ENCODE results near the gene NCBP2. TPM values are rescaled to one million over a fixed set of nuclear protein-coding genes. Genes with fewer than 3 reads are reported as not detected.
A peak's percentile ranks its signal among the peaks of the same experiment; 100 is the strongest.

The NCBP2 gene
- polyA plus RNA-seq, 6 donors from 2014 or later = 35.9 to 75.6 (median 62.9) TPM

GRCh38 chr3:196965112-196965803 lies 22.9 kb upstream of the NCBP2 start:
- no peaks in the 10 kb centered on the region for H3K9me3 Mint-ChIP-seq
- no peak for ATAC-seq (ENCODE audit: low read depth in 2 of 2)
- no peaks in the 10 kb centered on the region for H3K36me3 Mint-ChIP-seq
- H3K27ac Mint-ChIP-seq = no peak overlapping the region
- H3K27me3 Mint-ChIP-seq = no peaks in the 10 kb centered on the region
- peak overlapping the region in 3 of 8 donors; percentile 3 to 35 (median 6) for H3K4me3 Mint-ChIP-seq
- DNase-seq = no peak
- H3K4me1 Mint-ChIP-seq = peaks cover 8 to 38% (median 24%) of the 10 kb centered on the region in 3 donors

- Mint-ChIP-seq H3K27ac (peak overlapping the region in 2 of 6 donors; percentile 29 to 79), H3K9me3 (no peaks in the 10 kb centered on the region), H3K4me3 (no peak overlapping the region), H3K4me1 (peaks cover 8 to 36% (median 16%) of the 10 kb centered on the region in 3 donors), H3K27me3 (no peaks in the 10 kb centered on the region), H3K36me3 (no peaks in the 10 kb centered on the region)
- DNase-seq (no peak), ATAC-seq (ENCODE audit: low read depth in 2 of 2) (no peak)
Measured at GRCh38 chr3:196963631-196963953, 21.3 kb upstream of the NCBP2 start.

- Mint-ChIP-seq H3K27me3 (no peaks in the 10 kb centered on the region), H3K9me3 (no peaks in the 10 kb centered on the region), H3K27ac (peak overlapping the region in 5 of 6 donors; percentile 13 to 96 (median 79)), H3K36me3 (no peaks in the 10 kb centered on the region), H3K4me1 (peaks cover 7 to 35% (median 13%) of the 10 kb centered on the region in 3 donors), H3K4me3 (peak overlapping the region in 5 of 8 donors; percentile 23 to 76 (median 34))
- ATAC-seq (ENCODE audit: low read depth in 2 of 2) (peak in 1 of 2 donors; percentile 56), DNase-seq (no peak)
Measured at GRCh38 chr3:196962930-196963630, 20.8 kb upstream of the NCBP2 start.

GRCh38 chr3:196962108-196962929 lies 20.0 kb upstream of the NCBP2 start:
- DNase-seq (no peak), ATAC-seq (ENCODE audit: low read depth in 2 of 2) (peak in 1 of 2 donors; percentile 25)
- Mint-ChIP-seq H3K4me3 (peak overlapping the region in 5 of 8 donors; percentile 23 to 76 (median 34)), H3K4me1 (peaks cover 5 to 27% (median 6%) of the 10 kb centered on the region in 3 donors), H3K36me3 (no peaks in the 10 kb centered on the region), H3K27me3 (no peaks in the 10 kb centered on the region), H3K27ac (peak overlapping the region in 5 of 6 donors; percentile 2 to 96 (median 64)), H3K9me3 (no peaks in the 10 kb centered on the region)

- ATAC-seq (ENCODE audit: low read depth in 2 of 2) (no peak), DNase-seq (no peak)
- Mint-ChIP-seq H3K27me3 (no peaks in the 10 kb centered on the region), H3K27ac (peak overlapping the region in 1 of 6 donors; percentile 24), H3K9me3 (peaks cover 0 to 5% (median 0%) of the 10 kb centered on the region in 7 donors), H3K4me1 (no peaks in the 10 kb centered on the region), H3K4me3 (no peak overlapping the region), H3K36me3 (no peaks in the 10 kb centered on the region)
Measured at GRCh38 chr3:196954832-196955231, 12.5 kb upstream of the NCBP2 start.

GRCh38 chr3:196951371-196951770 lies 9.0 kb upstream of the NCBP2 start:
- H3K36me3 Mint-ChIP-seq = no peaks in the 10 kb centered on the region
- no peak overlapping the region for H3K4me3 Mint-ChIP-seq
- peaks cover 4 to 5% (median 4%) of the 10 kb centered on the region in 3 donors for H3K4me1 Mint-ChIP-seq
- no peak overlapping the region for H3K27ac Mint-ChIP-seq
- H3K27me3 Mint-ChIP-seq = no peaks in the 10 kb centered on the region
- DNase-seq = no peak
- no peak for ATAC-seq (ENCODE audit: low read depth in 2 of 2)
- peaks cover 0 to 2% (median 0%) of the 10 kb centered on the region in 7 donors for H3K9me3 Mint-ChIP-seq

- peak overlapping the region in 1 of 6 donors; percentile 84 for H3K27ac Mint-ChIP-seq
- no peaks in the 10 kb centered on the region for H3K9me3 Mint-ChIP-seq
- H3K4me1 Mint-ChIP-seq = peaks cover 6 to 8% (median 8%) of the 10 kb centered on the region in 3 donors
- H3K27me3 Mint-ChIP-seq = no peaks in the 10 kb centered on the region
- no peak for ATAC-seq (ENCODE audit: low read depth in 2 of 2)
- H3K36me3 Mint-ChIP-seq = no peaks in the 10 kb centered on the region
- no peak for DNase-seq
- H3K4me3 Mint-ChIP-seq = no peak overlapping the region
Measured at GRCh38 chr3:196949750-196950149, 7.4 kb upstream of the NCBP2 start.

- no peak overlapping the region for H3K4me3 Mint-ChIP-seq
- peaks cover 11 to 13% (median 13%) of the 10 kb centered on the region in 3 donors for H3K4me1 Mint-ChIP-seq
- no peaks in the 10 kb centered on the region for H3K27me3 Mint-ChIP-seq
- H3K27ac Mint-ChIP-seq = peak overlapping the region in 1 of 6 donors; percentile 84
- DNase-seq (no peak), ATAC-seq (ENCODE audit: low read depth in 2 of 2) (no peak)
- H3K9me3 Mint-ChIP-seq = no peaks in the 10 kb centered on the region
- no peaks in the 10 kb centered on the region for H3K36me3 Mint-ChIP-seq
Measured at GRCh38 chr3:196949285-196949619, 6.9 kb upstream of the NCBP2 start.

- Mint-ChIP-seq H3K27me3 (no peaks in the 10 kb centered on the region), H3K27ac (no peak overlapping the region), H3K4me3 (no peak overlapping the region), H3K36me3 (no peaks in the 10 kb centered on the region), H3K4me1 (peaks cover 14 to 19% (median 18%) of the 10 kb centered on the region in 3 donors), H3K9me3 (no peaks in the 10 kb centered on the region)
- ATAC-seq (ENCODE audit: low read depth in 2 of 2) (no peak), DNase-seq (no peak)
Measured at GRCh38 chr3:196948442-196949284, 6.3 kb upstream of the NCBP2 start.

- H3K4me1 Mint-ChIP-seq = peaks cover 21 to 26% (median 26%) of the 10 kb centered on the region in 3 donors
- DNase-seq = no peak
- H3K9me3 Mint-ChIP-seq = no peaks in the 10 kb centered on the region
- H3K4me3 Mint-ChIP-seq = no peak overlapping the region
- no peak for ATAC-seq (ENCODE audit: low read depth in 2 of 2)
- H3K27ac Mint-ChIP-seq = no peak overlapping the region
- no peaks in the 10 kb centered on the region for H3K36me3 Mint-ChIP-seq
- H3K27me3 Mint-ChIP-seq = no peaks in the 10 kb centered on the region
Measured at GRCh38 chr3:196947860-196948441, 5.6 kb upstream of the NCBP2 start.

GRCh38 chr3:196947136-196947859 lies 5.0 kb upstream of the NCBP2 start:
- no peaks in the 10 kb centered on the region for H3K36me3 Mint-ChIP-seq
- peak overlapping the region in 1 of 8 donors; percentile 70 for H3K4me3 Mint-ChIP-seq
- no peak for ATAC-seq (ENCODE audit: low read depth in 2 of 2)
- peaks cover 0 to 1% (median 0%) of the 10 kb centered on the region in 7 donors for H3K9me3 Mint-ChIP-seq
- peaks cover 21 to 29% (median 27%) of the 10 kb centered on the region in 3 donors for H3K4me1 Mint-ChIP-seq
- no peak for DNase-seq
- H3K27ac Mint-ChIP-seq = peak overlapping the region in 1 of 6 donors; percentile 47
- no peaks in the 10 kb centered on the region for H3K27me3 Mint-ChIP-seq
